Activated CD4-positive, alpha-beta T cell treated with anti-CD3 and anti-CD28 coated beads, Interleukin-2, amount 50 U/mL, for 48 hours (primary cell): Measurements from ENCODE around the gene EI24.
A peak's percentile ranks its signal among the peaks of the same experiment; 100 is the strongest.
"Not testable (repeated sequence)": the region's sequence is repeated elsewhere in the genome, so short reads cannot be mapped to it uniquely, and the experiment has no call there.

ENCODE experiments used
- DNase-seq, 2 experiments: peaks; one replicate each; pipeline ENCODE4 v3.0.0-alpha.2; 2020

EI24 gene

DNA sequence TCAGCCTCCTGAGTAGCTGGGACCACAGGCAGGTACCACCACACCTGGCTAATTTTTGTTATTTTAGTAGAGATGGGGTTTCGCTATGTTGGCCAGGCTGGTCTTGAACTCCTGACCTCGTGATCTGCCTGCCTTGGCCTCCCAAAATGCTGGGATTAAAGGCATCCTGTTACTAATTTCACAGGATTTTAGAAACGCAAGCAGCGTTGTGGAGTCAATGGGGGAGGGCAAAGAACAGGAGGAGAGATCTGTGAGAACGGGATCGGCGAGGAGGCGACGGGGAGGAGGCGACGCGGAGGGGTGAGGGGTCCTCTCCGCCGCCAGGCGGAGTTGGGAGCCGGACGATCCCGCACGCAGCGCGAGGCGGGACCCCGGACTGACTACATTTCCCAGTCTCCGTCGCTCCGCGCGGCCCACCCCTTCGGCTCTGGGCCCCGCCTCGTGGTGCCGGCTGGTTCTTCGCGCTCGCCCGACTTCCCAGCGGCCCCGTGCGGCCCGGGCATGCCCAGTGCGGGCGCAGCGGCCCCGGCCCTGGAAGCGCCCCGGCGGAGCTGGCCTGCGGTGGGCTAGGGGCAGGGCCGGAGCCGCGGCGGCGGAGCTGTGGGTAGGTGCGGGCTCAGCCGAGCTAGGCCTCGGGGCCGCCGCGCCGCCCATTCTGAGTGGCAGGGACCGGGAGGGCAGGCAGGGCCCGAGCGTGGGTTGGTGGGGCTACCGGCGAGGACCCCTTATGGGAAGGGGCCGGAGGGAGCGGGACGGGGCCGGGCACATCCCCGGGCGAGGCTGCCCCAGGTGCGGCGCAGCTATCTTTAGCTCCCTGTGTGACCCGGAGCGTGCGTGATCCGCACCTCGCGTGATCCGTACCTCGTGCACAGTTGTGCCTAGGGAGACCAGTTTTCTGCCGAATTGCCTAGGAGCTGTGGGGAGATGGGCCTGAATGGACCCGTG lies at the start of gene EI24:
EI24 (plus strand) TSS at position 508 of the 945 bp plus-strand sequence. CDS start 3,051 bp downstream, outside the sequence.
- DNase-seq: peak; percentile 90 to 91

DNA sequence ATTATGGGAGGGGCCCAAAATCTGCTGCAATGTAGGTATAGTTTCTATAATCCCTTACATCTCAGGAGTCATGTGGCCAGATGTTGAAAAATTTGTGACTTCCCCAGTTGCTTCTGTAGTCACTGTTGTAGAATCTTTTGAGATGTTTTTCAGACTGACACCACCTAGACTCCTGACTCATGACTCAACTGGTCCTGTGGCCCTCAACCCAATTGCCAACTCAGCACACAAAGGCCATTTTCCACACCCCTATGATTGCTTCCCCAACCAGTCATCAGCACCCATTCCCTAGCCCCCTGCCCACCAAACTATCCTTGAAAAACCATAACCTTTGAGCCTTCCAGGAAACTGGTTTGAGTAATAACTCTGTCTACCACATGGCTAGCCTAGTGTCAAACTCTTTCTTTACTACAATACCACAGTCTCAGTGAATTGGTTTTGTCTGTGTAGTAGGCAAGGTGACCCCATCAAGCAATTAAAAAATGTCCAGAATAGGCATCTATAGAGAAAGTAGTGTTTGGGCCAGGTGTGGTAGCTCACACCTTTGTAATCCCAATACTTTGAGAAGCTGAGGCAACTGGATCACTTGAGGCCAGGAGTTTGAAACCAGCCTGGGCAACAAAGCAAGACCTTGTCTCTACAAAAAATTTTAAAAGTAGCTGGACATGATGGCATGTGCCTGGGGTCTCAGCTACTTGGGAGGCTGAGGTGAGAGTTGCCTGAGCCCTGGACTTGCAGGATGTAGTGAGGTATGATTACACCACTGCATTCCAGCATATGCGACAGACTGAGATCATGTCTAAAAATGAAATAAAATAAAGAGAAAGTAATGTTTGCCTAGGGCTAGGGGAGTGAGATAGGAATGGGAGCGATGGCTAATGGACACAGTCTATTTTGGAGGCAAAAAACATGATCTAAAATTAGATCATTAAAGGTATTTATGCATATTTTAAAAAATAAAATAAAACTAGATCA lies 49.1 kb upstream of the EI24 start:
- no peak for DNase-seq

DNA sequence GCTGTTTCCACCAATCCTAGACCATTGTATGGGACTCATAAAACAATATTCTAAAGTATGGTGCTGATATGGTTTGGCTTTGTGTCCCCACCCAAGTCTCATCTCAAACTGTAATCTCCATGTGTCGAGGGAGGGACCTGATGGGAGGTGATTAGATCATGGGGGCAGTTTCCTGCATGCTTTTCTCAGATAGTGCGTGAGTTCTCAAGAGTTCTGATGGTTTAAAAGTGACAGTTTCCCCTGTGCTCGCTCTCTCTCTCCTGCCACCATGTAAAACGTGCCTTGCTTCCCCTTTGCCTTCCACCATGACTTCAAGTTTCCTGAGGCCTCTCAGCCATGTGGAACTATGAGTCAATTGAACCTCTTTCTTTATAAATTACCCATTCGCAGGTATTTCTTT lies 44.0 kb upstream of the EI24 start:
- DNase-seq: no peak

DNA sequence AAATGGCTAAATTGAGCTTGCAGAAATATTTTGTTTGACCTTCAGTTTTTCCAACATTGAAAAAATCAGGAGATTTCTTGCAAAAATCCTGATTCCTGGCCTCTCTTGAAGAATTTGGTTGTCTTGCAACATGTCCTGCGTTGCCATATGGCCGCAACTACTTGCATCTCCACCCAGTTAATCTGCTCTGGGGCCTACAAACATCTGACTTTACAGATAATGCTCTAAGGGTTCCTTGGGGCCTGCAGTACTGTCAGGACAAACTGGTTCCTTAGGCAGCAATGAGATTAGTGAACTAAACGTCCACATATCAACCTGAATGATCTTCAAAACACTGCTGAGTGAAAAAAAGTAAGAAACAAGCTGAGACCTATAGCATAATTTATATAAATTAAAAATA lies 36.6 kb upstream of the EI24 start:
- no peak for DNase-seq

DNA sequence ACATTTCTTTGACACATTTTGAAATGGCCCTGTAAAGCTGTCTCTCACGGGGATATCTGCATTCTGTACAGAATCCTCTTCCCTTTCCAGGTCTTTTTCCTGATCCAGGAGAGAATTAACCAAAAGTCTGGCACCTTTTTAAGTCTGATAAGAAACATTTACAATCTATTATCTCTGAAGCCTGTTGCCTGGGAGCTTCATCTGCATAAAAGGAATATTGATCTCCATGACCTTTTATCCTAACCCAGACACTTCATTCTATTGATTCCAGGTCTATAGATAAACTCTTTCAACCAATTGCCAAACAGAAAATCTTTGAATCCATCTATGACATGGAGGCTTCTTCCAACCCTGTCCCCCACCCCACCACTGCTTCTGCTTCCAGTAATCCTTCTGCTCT lies 33.7 kb upstream of the EI24 start:
- no peak for DNase-seq

DNA sequence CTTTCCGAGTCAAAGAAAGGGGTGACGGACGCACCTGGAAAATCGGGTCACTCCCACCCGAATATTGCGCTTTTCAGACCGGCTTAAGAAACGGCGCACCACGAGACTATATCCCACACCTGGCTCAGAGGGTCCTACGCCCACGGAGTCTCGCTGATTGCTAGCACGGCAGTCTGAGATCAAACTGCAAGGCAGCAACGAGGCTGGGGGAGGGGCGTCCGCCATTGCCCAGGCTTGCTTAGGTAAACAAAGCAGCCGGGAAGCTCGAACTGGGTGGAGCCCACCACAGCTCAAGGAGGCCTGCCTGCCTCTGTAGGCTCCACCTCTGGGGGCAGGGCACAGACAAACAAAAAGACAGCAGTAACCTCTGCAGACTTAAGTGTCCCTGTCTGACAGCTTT lies 32.4 kb upstream of the EI24 start:
- not testable (repeated sequence) for DNase-seq

DNA sequence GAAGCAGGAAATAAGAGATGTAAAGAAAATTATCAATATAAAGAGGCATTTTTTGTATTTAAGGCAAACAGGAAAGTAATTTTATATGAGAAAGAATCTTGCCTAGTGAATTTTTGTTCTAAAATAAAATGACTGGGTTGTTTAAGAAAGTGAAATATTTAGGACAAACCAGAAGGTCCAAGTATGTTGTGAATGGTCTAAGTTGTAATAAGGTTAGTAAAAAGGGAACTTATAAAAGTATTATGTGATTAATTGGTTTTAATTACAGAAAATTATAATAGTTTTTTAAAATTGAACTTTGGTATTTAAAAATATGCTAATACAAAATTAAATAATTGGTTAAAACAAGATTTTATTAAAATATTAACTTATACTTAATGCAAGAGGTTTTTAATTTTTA lies 26.6 kb upstream of the EI24 start:
- no peak for DNase-seq

DNA sequence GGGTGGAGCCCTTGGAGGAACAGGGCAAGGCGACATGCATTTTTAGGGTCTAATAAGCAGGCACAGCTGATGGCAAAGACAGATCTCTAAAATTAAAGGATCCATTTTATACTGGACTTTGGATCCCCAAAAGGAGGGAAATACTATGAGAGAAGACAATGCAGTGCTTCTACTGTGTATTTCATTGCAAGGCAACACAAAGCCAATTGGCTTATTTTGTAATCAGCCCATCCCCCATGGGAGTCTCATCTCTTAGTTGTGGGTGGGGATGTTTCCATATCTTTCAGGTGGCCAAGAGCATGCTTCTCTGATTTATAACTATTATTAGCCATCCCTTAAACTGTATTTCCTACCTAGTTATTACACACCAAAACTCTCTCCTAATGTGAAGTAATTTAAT lies 18.5 kb upstream of the EI24 start:
- DNase-seq: no peak

DNA sequence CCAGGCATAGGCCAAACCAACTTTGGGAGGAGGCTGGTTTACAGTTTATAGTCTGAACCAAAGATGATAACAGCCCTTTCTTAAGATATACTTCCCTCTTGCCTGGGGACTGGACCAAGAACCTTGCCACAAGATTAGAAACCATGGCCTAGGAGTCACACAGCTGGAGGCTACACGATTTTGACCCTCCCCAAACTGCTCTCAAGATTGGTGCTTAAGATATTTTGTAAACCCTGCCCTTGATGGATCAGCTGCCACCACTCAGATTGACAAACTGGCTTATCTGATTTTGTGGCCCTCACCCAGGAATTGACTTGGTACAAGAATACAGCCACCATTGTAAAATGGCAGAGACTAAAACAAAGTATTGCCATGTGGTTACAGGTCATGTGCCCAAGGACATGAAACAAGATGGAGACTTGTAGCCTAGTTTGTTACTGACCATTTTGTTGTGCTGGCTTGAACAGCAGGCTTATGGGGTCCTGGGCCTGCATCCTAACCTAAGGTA lies 17.4 kb upstream of the EI24 start:
- no peak for DNase-seq

DNA sequence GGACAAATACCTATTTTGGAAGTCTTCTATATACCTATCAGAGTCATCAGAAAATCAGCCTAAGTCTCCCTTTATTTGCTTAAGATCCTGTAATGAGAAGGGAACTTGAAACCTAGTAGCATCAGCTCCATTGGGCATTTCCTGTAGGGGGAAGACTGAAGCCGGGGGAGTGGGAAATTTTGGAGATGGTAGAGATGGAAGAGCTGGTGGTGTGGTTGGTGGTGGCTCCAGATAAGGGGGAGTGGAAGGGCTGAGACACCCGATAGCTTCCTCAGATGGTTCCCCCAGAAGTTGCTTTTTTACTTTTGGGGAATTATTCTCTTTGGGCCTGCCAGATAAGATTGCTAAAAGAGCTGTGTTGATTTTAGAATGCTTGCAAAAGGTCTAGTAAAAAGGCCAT lies 16.4 kb upstream of the EI24 start:
- no peak for DNase-seq

DNA sequence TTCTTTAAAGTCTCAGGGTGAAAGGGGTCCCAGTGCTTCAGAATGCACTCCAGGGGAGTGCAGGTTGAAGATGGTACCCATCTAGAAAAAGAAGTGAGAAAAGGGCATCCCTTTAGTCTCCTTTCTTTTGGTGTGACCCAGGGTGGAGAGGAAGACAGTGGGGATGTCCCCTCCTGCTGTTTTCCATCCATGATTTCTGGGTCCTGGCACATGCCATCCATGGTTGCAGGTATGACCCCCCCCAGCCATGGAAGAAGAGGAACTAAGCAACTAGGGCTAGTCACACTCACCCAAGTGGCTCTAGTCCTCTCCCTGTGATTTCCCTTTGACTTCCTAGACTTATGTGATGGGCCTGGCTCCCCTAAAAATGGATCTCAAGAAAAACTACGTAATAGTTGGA lies 15.9 kb upstream of the EI24 start:
- DNase-seq: no peak

DNA sequence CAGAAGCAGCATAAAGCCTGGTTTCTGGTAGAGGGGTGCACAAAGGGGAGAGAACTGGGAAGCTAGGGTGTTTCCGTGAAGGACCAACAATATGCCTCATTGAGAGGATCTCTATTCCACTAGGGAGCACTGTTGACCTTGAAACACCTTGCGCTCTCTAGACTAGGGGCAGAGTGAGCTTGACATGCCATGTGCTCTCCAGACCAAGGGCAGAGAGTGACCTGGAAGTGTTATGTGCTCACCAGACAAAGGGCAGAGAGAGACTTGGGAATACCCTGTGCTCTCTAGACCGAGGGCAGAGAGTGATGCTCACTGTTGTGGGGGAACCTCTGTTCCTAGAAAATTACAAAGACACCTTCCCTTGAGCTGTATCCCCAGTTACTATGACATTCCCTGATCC lies 15.2 kb upstream of the EI24 start:
- DNase-seq: no peak

DNA sequence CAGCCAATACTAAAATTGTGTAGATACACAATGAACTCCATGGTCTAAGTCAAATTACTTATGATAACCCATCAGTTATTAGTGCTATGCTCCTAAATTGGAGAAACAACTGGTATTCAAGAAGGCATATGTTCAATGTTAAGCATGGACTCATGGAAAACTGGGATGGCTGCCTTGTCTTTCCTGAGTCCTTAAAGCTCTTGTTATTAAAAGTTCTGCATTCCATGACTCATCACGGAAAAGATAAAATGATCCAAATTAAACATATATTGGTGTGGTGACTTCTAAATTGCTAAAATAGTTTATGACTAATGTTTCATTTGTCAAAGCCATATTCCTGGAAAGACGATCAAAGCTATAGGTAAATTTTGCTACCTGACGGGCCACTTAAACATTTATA lies 9.4 kb upstream of the EI24 start:
- no peak for DNase-seq

DNA sequence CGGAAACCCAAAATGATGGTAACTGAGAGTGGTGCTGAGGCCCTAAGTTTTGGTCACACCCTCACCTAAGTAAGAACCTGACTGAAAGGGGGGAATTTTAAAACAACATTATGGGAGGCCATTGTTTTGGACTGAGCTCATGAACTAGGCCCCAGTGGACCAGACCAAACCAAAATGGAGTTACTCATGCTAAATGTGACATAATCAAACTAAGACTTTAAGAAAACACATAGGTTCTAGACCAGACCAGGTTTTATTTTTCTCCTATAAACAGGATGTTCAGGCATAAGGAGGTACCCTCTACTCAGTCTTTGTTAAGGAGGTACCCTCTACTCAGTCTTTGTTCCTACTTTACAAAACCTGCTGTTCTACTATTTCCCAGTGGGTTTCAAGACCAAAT lies 7.4 kb upstream of the EI24 start:
- no peak for DNase-seq

DNA sequence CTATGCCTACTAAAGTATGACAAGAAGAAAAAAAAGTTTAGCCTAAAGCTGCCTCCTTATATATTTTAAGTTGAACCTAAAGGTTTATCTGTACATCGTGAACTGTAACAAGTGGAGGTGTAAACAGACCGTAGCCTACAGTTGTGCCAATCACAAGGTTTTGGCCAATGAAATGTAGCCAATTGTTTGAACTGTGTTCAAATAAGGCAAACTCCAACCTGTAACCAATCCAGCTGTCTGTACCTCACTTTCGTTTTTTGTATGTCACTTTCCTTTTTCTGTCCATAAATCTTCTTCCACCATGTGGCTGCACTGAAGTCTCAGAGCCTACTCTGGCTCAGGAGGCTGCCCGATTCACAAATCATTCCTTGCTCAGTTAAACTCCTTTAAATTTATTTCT lies 6.8 kb upstream of the EI24 start:
- no peak for DNase-seq

DNA sequence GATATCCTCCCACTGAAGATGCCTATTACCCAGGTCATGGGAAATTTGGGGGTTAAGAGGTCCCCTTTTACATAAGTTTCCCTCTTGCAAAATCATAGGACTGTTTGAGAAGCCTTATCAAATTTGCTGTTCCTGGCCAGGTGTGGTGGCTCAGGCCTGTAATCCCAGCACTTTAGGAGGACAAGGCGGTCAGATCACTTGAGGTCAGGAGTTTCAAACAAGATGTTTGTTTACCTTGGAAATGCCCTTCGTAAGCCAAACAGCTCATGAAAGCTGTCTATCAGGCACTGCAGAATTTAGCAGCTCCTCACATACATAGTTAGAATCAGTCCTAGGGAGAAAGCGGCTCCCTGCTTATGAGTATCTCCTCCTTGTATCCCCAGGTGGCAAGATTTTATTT lies 4.9 kb upstream of the EI24 start:
- DNase-seq: no peak

DNA sequence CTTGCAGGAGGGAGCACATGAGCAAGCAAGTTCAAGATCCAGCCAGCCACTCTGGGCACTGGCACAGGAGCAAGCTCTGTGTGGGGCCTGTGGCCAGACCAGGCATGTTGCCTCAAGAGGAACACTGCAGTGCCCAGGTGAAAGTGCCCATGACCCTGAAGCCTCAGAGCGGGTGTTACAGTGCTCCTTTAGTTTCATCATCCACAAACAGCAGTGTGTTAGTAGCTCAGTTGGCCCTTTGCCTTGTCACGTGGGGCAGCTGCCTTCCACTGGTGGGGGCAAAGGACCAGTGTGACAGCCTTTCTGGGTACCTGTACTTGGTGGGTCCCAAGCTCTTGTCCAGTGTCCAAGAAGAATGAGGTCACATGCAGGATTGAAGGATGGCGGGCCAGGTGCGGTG lies 3.0 kb upstream of the EI24 start:
- no peak for DNase-seq

DNA sequence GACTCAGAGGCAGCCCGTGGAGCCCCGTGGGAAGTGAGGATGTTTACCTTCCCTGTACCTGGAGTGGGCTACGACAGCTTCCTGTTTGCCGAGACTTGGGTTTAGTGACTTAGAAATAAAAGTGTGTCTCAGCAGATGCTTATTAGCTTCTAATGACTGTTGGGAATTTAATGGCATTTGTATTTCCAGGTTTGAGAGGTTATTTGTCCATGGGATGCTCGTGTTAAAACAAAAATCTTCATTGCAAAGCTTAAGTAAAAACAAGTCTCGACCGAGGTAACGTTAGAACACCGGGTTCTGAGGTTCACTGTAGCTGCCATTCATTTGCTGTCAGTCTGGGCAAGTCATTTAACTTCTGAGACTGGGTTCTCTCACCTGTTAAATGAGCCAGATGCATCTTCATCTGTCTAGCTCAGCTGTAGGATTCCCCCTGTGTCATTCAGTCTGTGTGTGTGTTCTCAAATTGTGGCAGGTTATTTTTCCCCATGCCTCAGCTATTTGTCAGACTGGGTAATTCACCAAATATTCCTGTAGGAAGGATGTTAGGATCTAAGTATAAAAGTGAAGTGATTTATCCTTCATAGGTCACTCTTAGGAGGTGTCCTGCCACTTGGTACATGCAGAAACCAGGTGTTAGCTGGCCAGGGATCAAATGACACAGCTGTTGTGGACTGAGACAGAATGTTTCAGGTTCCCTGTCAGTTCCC lies 791 bp downstream of the EI24 start:
- peak in 1 of 2 experiments; percentile 14 for DNase-seq

DNA sequence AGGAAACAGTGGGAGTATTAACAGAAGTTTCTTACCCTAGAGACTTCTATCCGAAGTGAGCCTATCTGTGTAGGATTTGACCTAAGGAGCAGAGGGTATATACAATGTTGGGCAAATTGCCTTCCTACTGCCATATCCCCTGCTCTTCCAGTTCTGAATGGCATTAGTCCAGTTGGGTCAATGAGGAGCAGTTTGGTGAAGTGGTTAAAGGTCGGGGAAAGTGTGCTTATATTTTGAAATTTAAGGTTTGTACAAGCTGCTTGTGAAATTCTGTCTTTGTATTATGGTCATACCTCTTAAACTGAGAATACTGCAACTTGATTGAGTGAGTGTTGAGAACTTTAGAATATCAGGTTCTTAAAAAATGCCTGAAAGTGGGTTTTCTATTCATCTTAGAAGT lies 1.7 kb downstream of the EI24 start:
- DNase-seq: no peak

DNA sequence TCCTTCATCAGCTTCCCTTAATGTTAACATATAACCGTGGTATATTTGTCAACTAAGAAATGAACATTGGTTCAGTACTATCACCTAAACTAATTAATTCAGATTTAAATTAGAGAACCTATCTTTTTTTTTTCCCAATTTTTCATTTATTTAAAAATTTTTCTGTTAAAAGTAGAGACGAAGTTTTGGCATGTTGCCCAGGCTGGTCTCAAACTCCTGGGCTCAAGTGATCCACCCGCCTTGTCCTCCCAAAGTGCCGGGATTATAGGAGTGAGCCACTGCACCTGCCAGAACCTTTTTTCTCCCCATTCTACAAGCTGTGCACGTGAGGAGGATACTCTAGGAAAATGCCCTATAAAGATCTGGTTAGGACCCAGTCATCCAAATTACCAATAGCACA lies 3.6 kb downstream of the EI24 start:
- no peak for DNase-seq

DNA sequence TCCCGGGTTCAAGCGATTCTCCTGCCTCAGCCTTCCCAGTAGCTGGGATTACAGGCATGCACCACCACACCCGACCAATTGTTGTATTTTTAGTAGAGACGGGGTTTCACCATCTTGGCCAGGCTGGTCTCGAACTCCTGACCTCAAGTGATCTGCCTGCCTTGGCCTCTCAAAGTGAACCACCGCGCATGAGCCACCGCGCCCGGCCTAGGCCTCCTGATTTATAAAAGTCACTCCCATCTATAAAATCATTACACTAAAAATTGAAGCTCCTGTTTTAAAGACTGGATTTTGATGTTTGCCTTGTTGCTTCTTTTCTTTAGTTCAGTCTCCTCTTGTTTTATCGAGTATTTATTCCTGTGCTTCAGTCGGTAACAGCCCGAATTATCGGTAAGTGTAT lies 7.9 kb downstream of the EI24 start:
- not testable (repeated sequence) for DNase-seq

DNA sequence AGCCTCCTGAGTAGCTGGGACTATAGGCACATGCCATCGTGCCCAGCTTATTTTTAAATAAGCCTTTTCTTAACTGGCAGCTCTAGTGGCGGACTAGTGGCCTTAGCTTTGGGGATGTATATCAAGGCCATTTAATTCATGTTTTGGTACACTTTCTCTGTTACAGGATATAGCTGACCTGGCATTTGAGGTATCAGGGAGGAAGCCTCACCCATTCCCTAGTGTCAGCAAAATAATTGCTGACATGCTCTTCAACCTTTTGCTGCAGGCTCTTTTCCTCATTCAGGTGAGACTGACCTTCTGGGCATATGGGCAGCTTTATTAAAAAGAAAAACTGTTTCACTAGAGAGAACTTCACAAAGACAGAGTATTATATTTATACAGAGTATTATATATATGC lies 9.5 kb downstream of the EI24 start:
- no peak for DNase-seq

DNA sequence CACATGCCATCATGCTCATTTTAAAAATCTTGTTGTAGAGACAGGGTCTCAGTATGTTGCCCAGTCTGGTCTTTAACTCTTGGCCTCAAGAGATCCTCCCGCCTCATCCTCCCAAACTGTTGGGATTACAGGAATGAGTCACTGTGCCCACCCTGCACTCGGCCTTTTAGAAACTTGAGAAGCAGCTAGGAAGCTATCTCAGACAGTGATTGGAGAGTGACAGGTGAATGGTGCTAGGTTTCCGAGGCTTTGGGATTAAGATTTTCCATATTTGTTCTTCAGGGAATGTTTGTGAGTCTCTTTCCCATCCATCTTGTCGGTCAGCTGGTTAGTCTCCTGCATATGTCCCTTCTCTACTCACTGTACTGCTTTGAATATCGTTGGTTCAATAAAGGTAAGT lies 10.5 kb downstream of the EI24 start:
- DNase-seq: no peak
